ENCODE results near the gene ATG2A.

DNA sequence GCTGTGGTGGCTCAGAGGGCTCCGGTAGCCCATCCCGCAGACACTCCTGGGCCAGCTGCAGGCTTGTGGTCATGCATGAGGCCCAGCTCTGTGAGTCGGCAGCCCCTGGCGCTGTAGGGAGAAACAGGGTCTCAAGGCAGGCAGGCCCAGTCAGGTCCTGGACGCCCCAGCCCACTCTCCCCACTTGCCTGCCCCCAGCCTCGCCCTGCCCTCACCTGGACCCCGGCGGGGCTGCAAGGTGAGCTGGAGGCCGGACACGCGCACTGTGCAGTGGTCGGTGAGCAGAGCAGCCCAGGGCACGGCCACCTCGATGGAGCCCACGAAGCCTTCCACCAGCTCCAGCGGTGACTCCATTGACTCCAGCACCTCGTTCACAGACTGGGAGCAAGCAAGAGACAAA is 2.9 kb downstream of the ATG2A start:
- no peak for TF ChIP-seq POLR2A (IDR thresholded peaks at IDR 0.05)
- TF ChIP-seq, protein P1, sequence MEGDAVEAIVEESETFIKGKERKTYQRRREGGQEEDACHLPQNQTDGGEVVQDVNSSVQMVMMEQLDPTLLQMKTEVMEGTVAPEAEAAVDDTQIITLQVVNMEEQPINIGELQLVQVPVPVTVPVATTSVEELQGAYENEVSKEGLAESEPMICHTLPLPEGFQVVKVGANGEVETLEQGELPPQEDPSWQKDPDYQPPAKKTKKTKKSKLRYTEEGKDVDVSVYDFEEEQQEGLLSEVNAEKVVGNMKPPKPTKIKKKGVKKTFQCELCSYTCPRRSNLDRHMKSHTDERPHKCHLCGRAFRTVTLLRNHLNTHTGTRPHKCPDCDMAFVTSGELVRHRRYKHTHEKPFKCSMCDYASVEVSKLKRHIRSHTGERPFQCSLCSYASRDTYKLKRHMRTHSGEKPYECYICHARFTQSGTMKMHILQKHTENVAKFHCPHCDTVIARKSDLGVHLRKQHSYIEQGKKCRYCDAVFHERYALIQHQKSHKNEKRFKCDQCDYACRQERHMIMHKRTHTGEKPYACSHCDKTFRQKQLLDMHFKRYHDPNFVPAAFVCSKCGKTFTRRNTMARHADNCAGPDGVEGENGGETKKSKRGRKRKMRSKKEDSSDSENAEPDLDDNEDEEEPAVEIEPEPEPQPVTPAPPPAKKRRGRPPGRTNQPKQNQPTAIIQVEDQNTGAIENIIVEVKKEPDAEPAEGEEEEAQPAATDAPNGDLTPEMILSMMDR (IDR thresholded peaks at IDR 0.05): no peak
- TF ChIP-seq POLR2AphosphoS5 (IDR thresholded peaks at IDR 0.05): no peak
- no peak for TF ChIP-seq EP300 (IDR thresholded peaks at IDR 0.05)
